ENCODE data around the gene OLFM1.

The OLFM1 gene

DNA sequence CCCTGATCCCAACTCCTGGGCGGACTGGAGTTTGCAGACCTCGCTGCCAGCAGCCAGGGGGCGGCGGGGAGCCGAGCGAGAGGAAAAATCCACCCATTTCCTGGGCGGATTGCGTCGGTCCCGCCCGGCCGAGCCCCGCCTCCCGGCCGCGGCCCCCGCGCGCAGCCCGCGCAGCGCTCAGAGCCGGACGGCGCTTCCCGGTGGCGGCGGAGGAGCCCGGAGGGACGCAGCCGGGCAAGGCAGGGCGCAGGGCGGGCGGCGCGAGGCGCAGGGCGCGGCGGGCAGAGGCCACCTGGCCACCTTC is at the start of gene OLFM1:
Gene OLFM1, plus strand, starts transcription at position 180 of the 304 bp plus-strand sequence. CDS start 322 bp downstream, outside the sequence.
- peak; percentile 51 for DNase-seq (ENCODE audit: low spot score)

DNA sequence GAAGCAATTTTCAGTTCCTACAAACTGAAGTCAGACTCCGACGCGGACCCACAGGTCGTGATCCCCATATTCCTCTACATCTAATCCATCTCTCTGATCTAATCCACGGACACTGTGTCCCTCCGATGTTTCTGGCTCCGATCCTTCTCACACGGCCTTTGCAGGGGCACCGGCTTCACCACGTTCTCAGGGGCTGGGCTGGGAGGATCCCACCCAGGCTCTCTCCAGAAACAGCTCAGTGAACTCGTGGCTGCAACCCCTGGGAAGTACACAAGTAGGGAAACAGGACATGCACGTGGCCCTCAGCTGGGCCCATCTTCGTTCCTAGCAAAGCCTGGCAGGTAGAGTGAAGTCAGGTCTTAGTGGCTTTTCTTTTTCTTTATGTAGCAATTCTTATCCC is 49.1 kb upstream of the OLFM1 start:
- no peak for DNase-seq (ENCODE audit: low spot score)

DNA sequence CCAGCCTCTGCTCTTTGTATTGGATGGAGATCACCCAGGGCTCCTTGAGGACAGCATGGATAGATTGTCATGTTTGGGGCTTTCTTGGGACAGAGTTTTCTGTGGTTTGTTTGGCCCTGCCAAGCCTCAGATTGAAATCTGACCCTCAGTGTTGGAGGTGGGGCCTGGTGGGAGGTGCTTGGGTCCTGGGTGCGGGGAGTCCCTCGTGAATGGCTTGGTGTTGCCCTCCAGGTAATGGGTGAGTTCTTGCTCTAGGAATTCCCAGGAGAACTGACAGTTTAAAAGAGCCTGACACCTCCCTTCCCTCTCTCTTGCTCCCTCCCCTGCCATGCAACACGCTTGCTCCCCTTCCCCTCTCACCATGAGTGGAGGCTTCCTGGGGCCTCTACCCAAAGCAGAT is 48.6 kb upstream of the OLFM1 start:
- DNase-seq (ENCODE audit: low spot score): no peak

DNA sequence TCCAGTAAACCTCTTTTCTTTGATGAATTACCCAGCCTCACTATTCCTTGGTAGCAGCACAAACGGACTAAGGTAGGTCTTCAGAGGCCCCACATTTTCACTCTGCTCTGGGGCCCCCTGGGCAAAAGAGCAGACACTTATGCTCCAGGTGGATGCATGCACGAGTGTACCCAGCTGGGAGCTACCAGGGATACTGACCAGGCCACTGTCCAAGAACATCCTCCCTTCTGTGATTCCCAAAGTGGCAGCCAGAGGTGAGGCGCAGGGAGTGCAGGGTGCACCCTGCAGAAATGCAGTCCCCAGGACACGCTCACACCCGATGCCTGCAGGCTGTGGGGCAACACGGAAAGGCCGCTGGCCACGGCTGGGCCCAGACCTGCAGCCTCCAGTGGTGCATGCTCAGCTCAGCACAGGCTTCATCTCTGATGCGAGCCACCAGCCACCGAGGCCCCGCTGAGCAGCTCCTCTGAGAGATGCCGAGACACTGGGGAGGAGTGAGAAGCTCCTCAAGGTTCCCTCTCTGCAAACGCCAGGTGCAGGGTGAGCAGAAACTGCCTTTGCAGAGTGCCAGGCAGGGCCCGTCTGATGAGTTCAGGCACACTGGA is 48.1 kb upstream of the OLFM1 start:
- no peak for DNase-seq (ENCODE audit: low spot score)

DNA sequence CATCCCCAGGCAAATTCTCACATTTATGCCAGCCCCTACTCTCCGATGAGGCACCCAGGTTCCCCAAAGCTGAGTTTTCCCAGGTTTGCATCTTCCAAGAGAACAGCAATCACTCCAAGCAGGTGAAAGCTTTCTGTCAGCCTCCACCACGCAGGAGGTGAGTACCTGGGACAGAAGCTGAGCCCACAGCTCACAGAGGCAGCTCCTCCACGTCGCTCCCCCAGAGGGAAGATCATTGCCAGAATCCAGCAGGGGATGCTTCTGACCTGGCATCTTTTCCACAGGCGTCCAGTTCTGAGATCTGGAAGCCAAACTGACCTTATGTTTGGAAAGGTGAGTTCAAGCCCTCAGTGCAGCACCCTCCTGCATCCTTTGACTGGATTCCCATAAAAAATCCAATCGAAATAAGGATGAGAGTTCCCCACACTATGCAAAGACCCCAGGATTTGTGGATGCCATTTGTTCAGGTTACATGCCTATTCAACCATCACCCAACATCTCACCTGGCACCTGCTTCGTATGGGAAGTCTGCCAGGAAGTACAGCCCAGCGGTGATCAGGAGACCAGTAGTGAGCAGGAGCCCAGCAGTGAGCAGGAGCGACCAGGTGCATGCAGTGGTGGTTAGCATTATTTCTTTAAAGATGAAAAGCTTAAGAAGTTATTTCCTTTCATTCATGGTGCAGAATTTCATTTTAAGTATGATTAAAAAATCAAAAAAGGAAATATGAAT is 47.4 kb upstream of the OLFM1 start:
- no peak for DNase-seq (ENCODE audit: low spot score)

DNA sequence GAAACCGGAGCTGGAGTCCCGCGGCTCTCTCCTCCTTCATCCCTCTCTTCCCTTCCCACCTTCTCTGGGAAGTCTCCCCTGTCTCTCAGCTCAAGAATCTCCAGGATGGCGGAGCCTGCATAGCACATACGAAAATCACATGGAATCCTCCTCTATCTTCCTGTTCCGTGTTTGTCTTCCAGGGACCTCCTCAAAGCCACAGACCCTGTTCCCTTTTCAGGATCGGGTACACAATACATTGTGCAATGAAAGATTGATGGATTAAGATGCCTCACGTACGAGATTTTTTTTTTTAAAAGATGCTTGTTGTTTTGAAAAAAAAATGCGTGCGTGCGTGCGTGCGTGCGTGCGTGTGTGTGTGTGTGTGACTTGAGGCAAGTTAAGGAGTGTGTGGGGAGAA is 46.6 kb upstream of the OLFM1 start:
- no peak for DNase-seq (ENCODE audit: low spot score)

DNA sequence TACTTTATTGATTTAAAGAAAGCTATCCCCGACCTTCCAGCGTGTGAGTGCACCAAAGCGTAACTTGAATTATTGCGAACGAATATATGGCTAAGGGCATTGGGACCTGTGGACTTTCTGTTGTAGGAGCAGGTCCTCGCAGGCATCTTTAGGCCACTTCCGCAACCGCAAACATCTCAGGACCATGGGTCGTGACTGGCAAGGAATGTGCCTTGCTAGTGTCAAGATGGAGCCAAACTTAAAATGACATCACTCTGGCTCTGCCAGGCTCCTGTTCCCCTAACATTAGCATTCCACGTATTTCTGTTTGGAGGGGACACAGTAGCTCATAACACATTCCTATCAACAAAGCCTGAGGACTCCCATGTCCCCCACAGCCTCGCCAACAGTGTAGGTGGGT is 44.1 kb upstream of the OLFM1 start:
- no peak for DNase-seq (ENCODE audit: low spot score)

DNA sequence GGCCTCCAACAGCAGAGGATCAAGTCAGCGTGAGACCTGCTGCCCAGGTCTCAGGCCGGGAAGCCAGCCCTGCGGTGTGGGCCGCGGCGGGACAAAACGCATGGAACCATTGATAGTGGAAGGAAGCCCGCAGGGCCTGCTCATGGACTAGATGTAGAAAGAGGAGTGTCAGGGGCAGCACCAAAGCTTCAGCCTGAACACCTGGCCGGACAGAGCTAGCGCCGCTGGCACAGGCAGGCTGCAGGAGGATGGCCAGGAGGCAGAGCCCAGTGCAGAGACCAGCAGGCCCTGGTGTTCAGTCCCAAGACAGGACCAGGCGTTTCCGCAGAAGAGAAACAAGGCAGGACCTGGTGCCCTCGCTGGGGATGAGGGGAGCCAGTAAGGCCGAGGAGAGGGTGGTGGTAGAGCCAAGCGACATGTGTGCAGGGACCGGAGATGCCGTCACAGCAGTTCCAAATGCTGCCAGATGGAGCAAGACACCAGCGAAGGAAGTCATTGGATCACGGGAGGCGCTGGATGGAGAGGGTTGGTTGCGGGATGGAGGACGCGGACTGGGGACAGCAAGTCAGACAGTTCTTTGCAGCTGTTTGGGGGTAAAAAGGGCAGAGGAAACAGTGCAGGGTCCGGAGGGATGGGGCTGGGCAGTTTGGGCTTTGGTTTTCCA is 42.1 kb upstream of the OLFM1 start:
- no peak for DNase-seq (ENCODE audit: low spot score)

DNA sequence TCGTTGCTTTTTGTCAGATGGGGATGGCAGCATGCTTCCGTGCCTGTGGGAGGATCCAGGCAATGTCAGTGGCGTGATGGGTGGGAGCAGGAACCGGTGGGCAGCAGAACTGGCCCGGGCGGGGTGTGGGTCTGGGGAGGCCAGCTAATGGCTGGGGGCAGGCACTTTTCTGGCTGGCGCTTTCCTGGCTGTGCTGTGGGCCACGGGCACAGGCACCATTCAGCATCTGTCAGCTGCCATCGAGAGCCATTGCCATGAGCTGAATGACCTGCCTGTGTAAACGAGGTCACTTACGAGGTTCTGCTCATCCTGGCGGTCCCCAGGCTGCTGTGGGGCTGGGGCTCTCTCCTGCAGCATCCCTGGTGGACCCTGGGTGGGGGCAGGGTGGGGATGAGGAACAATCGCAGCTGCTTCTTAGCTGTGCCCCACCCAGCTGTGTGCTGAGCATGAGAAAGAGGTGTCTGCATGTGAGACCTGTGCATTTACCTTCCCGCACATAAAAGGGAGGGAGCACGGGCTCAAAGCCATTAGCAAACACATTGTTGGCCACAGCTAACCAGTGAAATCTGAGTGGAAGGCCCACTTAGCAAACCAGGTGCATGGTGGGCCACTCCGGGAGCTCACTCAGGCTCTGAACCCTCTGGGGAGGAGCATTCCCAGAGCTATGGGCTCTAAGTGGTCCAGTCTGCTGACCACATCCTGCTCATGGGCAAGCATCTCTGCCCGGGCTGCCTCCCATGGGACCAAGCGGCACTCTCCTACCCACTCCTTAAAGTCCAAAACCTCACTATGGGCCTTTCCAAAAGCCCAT is 41.3 kb upstream of the OLFM1 start:
- no peak for DNase-seq (ENCODE audit: low spot score)

DNA sequence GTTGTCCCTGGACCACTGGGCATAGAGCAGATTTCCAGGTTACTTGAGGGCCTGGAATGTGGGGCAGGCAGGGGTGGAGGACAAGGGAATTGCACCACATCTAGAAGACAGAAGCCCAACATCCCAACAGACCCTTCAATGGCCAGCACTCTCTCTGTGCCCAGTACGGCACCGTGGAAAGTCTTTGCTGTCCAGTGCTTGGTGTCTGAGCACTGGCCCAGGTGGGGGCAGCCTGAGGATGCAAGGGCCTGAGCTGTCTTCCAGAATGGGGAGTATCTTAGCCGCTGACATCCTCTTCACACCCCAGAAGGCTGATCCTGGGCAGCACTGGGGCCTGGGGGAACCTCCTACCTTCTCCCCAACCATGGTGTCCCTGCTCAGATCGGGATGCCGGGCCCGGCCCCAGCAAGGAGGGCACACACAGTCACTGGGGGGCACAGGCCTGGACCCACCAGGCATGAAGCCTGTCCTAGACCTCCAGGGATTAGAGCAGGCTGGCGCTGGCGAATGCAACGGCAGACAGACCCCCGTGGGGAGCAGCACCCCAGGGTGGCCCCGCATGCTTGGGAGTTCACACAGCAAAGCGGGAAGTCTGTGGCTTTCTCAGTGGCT is 40.6 kb upstream of the OLFM1 start:
- DNase-seq (ENCODE audit: low spot score): no peak

DNA sequence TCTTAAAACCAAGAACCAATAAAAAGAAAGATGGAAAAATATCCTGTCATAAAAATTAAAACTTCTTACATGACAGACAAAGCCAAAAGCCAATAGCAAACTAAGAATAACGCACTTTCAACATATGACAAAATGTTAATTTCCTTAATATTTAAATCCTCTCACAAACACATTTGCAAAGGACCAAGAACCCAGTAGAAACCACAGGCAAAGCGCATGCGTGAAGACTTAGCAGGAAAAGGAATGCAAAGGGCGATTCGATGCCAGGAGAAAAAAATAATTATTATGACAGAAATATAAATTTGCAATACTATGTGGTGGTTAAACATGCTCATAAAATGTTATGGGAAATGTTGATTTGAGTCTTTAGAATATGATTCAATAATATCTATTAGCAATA is 39.9 kb upstream of the OLFM1 start:
- DNase-seq (ENCODE audit: low spot score): no peak

DNA sequence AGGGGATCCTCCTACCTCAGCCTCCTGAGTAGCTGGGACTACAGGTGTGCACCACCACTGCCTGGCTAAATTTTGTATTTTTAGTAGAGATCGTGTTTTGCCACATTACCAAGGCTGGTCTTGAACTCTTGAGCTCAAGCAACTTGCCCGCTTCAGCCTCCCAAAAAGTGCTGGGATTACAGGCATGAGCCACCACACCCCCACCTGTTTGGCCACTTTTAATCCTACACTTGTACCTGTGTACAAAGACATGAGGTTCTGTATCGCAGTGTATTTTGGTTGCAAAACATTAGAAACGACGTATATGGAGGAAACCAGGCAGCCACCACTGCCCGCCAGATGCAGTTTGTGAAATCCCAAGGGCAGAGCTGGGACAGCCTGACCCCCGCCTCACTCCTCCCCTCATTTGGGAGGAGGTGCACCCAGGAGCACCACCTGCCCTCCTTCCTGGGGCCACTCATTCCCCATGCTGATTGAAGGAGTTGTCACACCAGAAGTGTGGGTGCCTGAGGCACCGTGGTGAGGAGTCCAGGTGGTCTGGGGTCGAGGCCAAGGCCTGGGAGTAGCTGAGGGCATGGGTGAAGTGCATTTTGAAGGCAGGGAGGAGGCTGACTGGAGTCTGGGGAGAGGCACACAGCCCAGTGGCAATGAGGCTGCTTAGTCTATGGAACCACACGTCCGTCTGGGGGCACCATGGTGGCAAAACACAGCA is 39.3 kb upstream of the OLFM1 start:
- DNase-seq (ENCODE audit: low spot score): no peak

DNA sequence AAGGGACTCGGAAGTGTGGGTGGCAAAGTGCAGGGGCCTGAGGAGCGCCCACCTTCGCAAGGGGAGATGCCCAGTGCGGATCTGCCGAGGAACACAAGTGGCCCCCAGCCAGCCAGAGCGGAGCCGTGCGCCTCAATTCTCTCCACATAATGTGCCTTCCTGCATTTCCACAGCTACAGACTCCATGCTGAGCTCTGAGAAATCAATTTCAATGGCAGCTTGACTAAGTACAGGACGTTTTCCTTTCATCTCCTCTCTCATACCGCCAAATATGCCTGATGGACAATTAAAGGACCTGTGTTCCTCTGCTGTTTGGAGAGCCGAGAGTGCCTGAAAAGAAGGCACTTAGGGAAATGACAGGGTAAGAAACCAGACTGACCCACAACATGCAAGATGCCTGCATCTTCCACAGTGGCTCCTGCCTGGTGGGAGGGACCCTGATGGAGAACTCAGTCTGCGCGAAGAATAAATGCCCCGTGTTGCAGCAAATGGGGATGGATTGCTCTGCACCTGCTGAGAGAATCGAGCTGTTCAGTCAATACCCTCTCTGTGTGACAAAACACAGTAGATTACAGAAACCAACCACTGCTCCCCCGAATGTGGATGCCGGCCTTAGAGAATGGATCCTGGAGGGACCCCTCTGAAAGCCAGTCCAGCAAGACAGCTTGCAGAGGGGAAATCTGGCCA is 38.6 kb upstream of the OLFM1 start:
- DNase-seq (ENCODE audit: low spot score): no peak

DNA sequence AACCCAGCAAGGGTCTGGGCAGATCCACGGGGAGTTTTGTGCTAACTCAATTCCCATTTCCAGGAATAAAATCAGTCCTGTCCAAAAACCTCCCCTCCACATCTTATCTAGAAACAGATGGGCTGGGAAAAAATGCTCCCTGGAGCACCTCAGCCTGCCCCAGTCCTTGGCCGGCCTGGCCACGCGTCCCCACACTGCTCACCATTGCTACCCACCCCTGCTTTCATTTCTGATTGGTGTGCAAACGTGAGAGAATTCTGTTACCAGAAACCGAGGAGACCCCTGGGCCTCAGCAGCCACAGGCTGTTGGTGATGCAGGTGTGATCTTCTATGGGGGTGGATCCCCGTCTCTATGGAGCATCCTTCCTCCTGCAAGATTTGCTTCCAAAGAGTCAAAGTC is 38.0 kb upstream of the OLFM1 start:
- DNase-seq (ENCODE audit: low spot score): no peak

DNA sequence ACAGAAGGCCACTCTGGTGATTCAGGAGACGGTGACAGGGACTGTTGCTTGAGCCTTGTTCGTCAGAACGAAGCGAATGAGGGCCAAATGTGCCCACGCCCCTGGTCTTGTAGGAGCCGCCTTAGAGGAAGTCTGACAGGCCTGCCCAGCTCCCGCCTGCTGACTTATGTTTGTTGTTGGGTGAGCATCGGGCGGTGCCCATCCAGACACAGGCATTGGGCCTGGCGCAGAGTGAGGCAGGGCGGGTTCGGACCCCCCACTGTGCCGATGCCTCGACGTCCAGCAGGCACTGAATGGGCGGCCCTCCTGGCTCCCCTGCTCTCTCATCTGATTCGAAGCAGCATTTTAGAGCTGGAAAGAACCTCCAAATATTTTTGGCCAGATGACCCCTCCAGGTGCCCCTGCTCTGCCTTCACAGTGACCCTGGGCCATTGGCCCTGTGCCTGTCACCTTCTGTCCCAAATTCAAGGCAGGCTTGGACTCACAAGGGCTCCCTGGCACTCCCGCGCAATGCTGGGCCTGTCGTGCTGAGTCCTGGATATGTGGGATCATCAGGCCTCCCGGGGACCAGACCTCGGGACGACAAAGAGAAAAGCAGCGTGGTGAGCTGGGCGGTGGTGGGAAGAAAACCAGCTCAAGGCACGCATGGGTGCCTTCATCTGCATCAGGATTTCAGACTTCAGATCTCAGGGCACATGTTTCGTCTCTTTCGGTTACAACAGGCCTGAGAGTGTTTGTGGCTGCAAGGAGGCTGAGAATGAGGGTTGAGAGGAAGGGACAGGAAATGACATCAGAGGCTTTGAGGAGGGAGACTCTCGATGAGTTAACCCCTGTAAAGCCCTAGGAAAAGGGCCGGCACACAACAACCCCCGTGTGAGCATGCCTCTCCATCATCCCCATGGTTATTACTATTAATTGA is 37.1 kb upstream of the OLFM1 start:
- DNase-seq (ENCODE audit: low spot score): no peak

DNA sequence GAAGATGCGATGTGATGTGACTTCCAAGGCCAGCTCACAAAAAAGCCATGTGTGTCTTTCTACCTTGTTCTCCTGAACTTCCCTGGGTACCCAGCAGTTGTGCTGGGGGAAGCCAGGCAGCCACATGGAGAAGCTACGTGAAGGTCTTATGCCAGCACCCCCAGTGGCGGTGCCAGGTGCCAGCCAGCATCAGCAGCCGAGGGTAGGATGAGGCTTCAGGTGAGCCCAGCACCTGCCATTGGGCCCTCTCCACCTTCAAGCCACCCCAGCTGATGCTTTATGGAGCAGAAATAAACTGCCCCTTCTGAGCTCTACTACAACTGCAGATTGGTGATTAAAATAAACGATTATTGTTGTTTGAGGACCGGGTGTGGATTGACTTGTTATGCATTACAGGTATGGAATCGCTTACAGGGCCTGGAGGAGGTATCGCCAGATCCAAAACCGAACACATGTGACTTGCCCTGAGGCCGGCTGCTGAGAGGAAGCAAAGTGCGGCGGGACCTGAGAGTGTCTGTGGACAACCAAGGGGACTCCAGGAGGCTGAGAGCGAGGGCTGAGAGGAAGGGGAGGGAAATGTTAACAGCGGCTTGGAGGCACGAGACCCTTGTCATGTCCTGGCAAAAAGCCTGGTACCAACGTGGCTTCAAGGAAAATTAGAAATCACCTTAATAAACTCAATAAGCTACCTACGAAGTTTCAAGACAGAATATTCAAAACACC is 36.0 kb upstream of the OLFM1 start:
- DNase-seq (ENCODE audit: low spot score): no peak

DNA sequence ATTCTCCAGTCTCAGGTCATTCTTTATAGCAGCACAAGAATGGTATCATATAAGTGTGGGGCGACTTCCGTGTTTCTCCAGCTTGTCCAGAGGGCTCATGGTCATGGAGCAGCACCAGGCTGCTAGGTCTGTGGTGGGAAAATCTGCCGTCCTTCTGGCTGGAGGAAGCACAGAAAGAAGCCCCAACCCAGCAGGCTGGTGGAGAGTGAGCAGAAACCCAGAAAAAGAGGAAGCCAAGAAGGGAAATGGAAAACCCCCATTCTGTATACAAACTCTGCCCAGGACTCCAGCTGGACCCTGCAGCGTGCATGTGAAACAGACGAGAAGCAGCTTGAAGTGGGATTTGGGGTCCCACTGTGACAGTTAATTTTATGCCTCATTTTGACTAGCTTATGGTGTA is 34.3 kb upstream of the OLFM1 start:
- no peak for DNase-seq (ENCODE audit: low spot score)

DNA sequence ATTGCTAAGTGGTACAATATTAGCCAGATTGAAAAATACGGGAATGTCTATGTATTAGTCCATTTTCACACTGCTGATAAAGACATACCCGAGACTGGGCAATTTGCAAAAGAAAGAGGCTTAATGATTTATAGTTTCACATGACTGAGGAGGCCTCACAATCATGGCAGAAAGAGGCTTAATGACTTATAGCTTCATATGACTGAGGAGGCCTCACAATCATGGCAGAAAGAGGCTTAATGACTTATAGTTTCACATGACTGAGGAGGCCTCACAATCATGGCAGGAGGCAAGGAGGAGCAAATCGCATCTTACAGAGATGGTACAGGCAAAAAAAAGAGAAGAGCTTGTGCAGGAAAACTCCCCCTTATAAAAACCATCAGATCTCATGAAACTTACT is 32.3 kb upstream of the OLFM1 start:
- DNase-seq (ENCODE audit: low spot score): no peak

DNA sequence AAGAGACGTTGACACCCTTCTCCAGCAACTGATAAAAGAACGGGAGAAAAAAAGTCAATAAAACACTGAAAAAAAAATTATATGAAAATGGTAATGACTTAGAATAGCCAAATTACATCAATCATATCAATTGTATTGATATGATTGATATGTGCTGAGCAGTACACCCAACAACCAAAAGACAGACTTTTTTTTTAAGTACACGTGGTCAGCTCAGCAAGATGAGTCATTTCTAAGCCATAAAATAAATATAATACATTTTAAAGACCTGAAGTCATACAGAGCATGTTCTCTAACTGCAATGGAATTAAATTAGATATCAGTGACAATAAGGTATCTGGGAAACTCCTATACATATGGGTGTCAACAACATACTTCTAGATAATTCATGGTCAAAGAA is 30.9 kb upstream of the OLFM1 start:
- no peak for DNase-seq (ENCODE audit: low spot score)
